HTERT RPE-1 (cell line): Measurements from ENCODE around the gene EVI2B.
"Not testable (repeated sequence)": the region's sequence is repeated elsewhere in the genome, so short reads cannot be mapped to it uniquely, and the experiment has no call there.

Experiments used
- in situ Hi-C: fragments of 300-500 bp; cut with MboI; formaldehyde crosslinking; loops from 4 replicates; pipeline ENCODE4 v1.14.3; 2020; ENCODE audit warnings: low sequenced_read_pairs

Gene EVI2B

GRCh38 chr17:31272803-31273202, 41.1 kb downstream of the EVI2B start:
- in situ Hi-C loops, result no loop called here

- in situ Hi-C loops, result no loop called here
Observed at GRCh38 chr17:31272236-31272635, 41.6 kb downstream of the EVI2B start.

- in situ Hi-C loops, result no loop called here
Observed at GRCh38 chr17:31269578-31269983, 44.3 kb downstream of the EVI2B start.

GRCh38 chr17:31269036-31269577, 44.7 kb downstream of the EVI2B start:
- in situ Hi-C loops, result no loop called here

- in situ Hi-C loops, result no loop called here
Observed at GRCh38 chr17:31266042-31266441, 47.8 kb downstream of the EVI2B start.

- in situ Hi-C loops, result not testable (repeated sequence)
Observed at GRCh38 chr17:31262923-31263322, 50.9 kb downstream of the EVI2B start.

GRCh38 chr17:31261601-31262000, 52.3 kb downstream of the EVI2B start:
- in situ Hi-C loops, result no loop called here

GRCh38 chr17:31260151-31260550, 53.7 kb downstream of the EVI2B start:
- in situ Hi-C loops, result no loop called here

GRCh38 chr17:31256936-31257335, 56.9 kb downstream of the EVI2B start:
- in situ Hi-C loops, result no loop called here

- in situ Hi-C loops, result no loop called here
Observed at GRCh38 chr17:31254654-31255053, 59.2 kb downstream of the EVI2B start.
